DLD1 (cell line): ENCODE measurements around the gene BCL6.

Experiments
- in situ Hi-C: cut with HindIII; loops from 2 replicates; pipeline ENCODE4 v1.10.0; 2017; ENCODE audit warnings: low sequenced_read_pairs

The BCL6 gene

GRCh38 chr3:187745201-187746058, at the start of gene BCL6:
Gene BCL6 (minus strand): TSS chr3:187745468. CDS start chr3:187733693, 11,775 bp downstream.
- in situ Hi-C loops: loop anchor here (10.0 to 25.0 kb wide), 4 partner anchors 169 to 667 kb away; no protein-coding TSS in a partner anchor

GRCh38 chr3:187794731-187795130, 49.5 kb upstream of the BCL6 start:
- in situ Hi-C loops: no loop called here

- in situ Hi-C loops: no loop called here
Observed at GRCh38 chr3:187793618-187794017, 48.4 kb upstream of the BCL6 start.

- in situ Hi-C loops: no loop called here
Observed at GRCh38 chr3:187792521-187792920, 47.3 kb upstream of the BCL6 start.

GRCh38 chr3:187789872-187790271, 44.6 kb upstream of the BCL6 start:
- in situ Hi-C loops: no loop called here

- in situ Hi-C loops: no loop called here
Observed at GRCh38 chr3:187788984-187789857, 44.0 kb upstream of the BCL6 start.

DNA sequence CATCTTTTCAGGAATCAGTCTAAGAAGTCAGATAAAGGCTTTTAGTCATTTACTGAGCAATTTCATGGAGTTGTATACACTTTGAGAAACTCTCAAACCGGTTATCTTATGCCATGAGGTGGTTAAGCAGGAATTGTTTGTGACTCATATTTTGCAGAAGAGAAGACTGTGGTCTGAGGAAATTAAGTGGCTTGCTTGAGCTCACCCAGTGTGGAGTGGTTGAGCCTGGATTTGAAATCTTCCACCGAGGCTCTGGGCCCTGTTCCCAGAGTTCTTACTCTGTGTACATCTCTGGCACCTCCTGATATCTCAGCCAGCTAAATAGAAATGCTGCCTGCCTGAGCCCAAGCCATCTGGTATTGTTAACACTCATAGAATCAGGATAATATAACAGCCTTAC, 37.8 kb upstream of the BCL6 start:
- in situ Hi-C loops: no loop called here

- in situ Hi-C loops: no loop called here
Observed at GRCh38 chr3:187782006-187782405, 36.7 kb upstream of the BCL6 start.

DNA sequence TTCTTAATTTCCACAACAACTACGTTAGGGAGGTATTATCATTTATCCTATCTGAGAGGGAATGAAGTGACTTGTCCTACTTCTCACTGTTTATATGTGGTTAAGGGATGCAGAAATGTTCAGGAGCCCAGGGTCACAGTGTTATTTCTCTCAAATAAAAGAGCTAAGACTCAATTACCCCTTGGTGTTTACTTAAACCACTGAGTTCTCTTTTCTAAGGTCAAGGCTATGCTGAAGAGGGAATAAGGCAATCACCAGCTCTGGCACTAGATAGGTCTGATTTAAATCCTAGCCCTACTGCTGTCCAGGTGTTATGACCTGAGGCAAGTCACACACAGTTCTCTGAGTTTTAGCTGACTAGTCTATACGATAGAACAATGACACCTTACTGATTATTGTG, 35.7 kb upstream of the BCL6 start:
- in situ Hi-C loops: no loop called here

DNA sequence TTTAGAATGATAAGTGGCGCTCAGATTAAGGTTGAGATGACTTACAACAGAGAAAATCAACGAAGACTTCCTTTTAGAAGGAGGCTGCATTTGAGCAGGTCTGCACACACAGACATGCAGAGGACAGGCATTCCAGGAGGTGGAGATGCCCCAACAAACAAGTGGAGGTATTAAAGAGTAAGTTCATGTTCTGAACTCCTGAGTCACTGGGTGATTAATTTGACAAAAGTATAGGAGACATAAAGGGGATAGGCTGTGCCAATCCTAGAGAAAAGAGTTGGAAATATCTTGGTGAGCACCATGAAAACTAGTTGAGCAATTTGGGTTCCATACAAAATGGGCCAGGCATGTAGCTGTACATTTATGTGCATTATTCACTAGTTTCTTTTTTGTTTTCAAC, 33.5 kb upstream of the BCL6 start:
- in situ Hi-C loops: no loop called here

DNA sequence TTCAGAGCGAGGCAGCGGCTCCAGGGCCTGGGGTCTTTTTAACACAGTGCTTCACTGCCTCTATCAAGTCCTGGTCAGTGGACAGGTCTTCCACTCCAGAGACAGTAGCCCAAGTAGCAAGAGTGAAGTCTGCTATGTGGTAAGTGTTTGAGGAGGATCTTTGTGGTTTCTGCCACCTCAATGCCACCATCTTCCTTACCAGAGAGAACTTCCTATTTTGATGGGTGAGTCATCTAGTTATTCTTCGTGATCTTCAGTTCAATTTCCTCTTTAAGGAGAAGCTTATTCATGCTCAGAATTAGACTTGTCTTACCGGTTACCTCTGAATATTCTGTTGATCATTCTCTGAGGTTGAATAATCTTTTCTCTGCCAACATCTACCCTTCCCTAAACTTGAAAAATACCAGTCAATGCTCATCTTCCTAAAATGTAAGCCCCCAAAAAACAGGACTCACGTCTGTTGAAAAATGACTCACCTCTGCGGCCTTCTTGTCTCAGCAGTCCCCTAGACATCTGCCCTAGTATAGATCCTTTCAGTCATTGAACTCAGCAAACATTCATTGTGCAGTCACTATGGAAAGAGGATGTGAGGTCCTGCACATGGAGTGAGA, 32.2 kb upstream of the BCL6 start:
- in situ Hi-C loops: no loop called here

DNA sequence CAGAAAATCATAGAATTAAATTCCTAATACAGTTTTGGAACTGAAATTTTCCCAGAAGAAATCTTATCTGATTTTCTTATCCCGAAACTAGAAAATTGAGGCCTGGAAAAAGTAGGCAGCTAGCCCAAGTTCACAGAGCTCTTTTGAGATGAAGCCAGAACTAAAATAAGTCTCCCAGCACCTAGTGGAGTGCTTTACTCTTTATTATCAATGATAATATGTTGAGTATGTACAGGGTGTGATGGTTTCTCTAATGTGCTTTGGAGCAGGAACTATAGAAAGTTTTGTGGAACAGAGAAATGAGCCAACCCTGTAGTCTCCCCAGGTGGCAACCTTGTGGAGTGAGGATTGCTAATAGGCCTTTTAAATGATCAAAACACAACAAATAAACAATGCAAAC, 30.3 kb upstream of the BCL6 start:
- in situ Hi-C loops: no loop called here

- in situ Hi-C loops: no loop called here
Observed at GRCh38 chr3:187774185-187774789, 29.0 kb upstream of the BCL6 start.

- in situ Hi-C loops: no loop called here
Observed at GRCh38 chr3:187773233-187774184, 28.2 kb upstream of the BCL6 start.

GRCh38 chr3:187770224-187770623, 25.0 kb upstream of the BCL6 start:
- in situ Hi-C loops: no loop called here

DNA sequence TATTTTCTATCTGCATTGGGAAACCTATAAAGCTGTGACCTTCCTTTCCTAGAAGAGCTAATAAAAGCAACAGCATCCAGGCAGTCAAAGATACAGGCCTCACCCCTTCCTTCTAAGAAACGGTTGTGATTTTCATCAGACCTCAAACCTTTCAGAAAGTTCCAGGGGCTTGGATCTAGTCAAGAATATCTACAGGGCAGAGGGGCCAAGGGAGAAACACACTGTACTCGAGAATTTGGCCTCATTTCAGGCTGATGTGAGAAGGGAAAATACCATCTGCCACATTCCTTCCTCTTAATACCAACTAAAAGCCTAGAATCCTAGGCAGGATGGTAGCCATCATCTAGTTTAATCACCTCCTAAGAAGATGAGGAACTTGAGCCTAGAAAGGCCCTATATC, 24.5 kb upstream of the BCL6 start:
- in situ Hi-C loops: no loop called here

DNA sequence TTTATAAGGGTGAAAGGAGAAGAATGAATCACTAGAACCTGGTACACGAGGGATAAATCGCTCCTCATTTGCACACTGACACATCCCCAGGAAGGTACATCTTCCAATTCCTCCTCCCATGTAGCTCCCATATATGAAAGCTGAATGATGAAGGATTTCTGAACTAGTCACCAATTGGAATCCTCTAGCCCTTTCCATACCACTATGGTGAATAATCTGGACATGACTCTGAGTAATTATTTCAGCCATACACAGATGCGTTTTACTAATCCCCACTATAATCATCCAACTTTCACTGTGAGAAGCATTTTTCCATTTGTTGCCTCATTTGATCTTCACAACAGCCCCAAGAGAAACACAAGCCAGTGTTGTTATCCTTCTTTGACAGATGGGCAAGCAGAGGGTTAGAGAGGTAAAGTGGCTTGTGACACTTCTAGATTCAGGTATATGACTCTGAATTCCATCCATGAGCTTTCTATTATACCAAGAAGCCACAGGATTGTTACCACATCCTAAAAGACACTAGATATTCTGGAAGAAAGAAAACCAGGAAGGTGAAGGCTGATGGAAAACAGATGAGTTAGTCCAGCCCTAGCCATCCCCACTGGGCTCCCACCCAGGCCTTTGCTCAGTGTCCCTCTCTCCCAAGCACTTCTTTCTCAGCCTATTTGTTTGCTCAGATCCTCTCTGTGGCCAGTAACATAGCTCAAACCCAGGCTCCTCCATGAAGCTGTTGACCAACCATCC, 22.2 kb upstream of the BCL6 start:
- in situ Hi-C loops: no loop called here

DNA sequence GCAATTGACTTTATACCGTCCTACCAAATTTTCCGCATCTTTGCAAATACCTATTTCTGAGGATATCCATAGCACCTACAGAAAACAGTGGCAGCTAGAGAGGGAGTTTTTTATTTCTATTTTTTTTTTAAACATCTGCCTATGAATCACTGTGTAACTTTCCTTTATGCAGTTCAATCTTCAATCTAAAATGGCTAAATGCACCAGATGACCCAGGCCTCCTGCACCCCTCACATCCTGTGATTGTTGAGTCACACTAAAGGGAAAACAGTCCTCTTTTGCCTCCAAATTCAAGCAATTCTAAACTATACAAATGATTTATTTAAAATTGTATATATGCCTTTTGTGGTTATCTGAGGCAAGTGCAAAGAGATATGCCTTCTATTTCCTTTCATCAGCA, 20.1 kb upstream of the BCL6 start:
- in situ Hi-C loops: no loop called here
